H1 (cell line): ENCODE results near the gene APPL2. TPM values are rescaled to one million over a fixed set of nuclear protein-coding genes. Genes with fewer than 3 reads are reported as not detected.

Experiments used
- CTCF ChIA-PET: fragments of 300-600 bp; sonication (Branson Sonifier 250); formaldehyde crosslinking; loops from one replicate; lab custom pipeline; 2021; ENCODE audit not compliant: partially characterized antibody; lab: Charles Lee
- POLR2A ChIA-PET: fragments of 300-600 bp; sonication (Branson Sonifier 250); formaldehyde crosslinking; loops from one replicate; lab custom pipeline; 2021; ENCODE audit warnings: inconsistent platforms; ENCODE audit not compliant: partially characterized antibody; lab: Charles Lee
- DNase-seq, 2 experiments: peaks; one replicate each; pipeline versions ENCODE4 v3.0.0 to v3.0.0-alpha.2; 2010 to 2022; ENCODE audit warnings: low spot score in 2 of 2, low read depth in 1 of 2, mixed read lengths in 1 of 2
- FAIRE-seq: peaks from 2 replicates; lab custom pipeline; 2011; peaks lifted over from hg19 to GRCh38; lab: Jason Lieb, UNC
- H2AFZ ChIP-seq: 2 replicates; pipeline ENCODE4 v1.8.1; 2012; ENCODE audit warnings: low read length, inconsistent platforms
- H2AK5ac ChIP-seq: 2 replicates; pipeline ENCODE4 v1.6.1; 2013; ENCODE audit warnings: low read depth, low read length
- H2BK120ac ChIP-seq: replicated peaks from 2 replicates; pipeline ENCODE3; 2013; ENCODE audit warnings: low read depth, low read length, inconsistent platforms
- H2BK12ac ChIP-seq: 2 replicates; pipeline ENCODE4 v1.6.1; 2013; ENCODE audit warnings: low read depth, low read length
- H2BK15ac ChIP-seq: 2 replicates; pipeline ENCODE4 v1.6.1; 2013; ENCODE audit warnings: low read length
- H2BK20ac ChIP-seq: 2 replicates; pipeline ENCODE4 v1.6.1; 2013; ENCODE audit warnings: low read length
- H2BK5ac ChIP-seq: 2 replicates; pipeline ENCODE4 v1.6.1; 2013; ENCODE audit warnings: low read depth, low read length
- H3K14ac ChIP-seq: 2 replicates; pipeline ENCODE4 v1.6.1; 2013; ENCODE audit warnings: inconsistent platforms; ENCODE audit not compliant: insufficient read length
- H3K18ac ChIP-seq: 2 replicates; pipeline ENCODE4 v1.6.1; 2013; ENCODE audit warnings: low read length; ENCODE audit errors: extremely low read depth
- H3K23ac ChIP-seq: 2 replicates; pipeline ENCODE4 v1.6.1; 2013; ENCODE audit warnings: inconsistent platforms; ENCODE audit not compliant: insufficient read length
- H3K23me2 ChIP-seq: 2 replicates; pipeline ENCODE4 v1.6.1; 2013; ENCODE audit warnings: low read depth, low read length
- H3K27ac ChIP-seq: 2 replicates; pipeline ENCODE4 v1.6.1; 2011; ENCODE audit warnings: low read depth, low read length, inconsistent platforms
- H3K27me3 ChIP-seq, 4 experiments: replicated peaks in 1 of 4; 1 replicate in 1 of 4; 2 replicates in 3 of 4; pipeline versions ENCODE4 v1.6.1 to v1.8.1; 2011 to 2013; ENCODE audit warnings: low read length in 3 of 4, mild to moderate bottlenecking in 3 of 4, inconsistent platforms in 2 of 4, mixed read lengths in 2 of 4, moderate library complexity in 1 of 4; ENCODE audit not compliant: control insufficient read depth in 3 of 4, insufficient read depth in 3 of 4; ENCODE audit errors: extremely low read depth in 1 of 4
- H3K36me3 ChIP-seq, 4 experiments: 2 replicates each; pipeline versions ENCODE4 v1.6.1 to v1.8.1; 2011 to 2013; ENCODE audit warnings: mild to moderate bottlenecking in 4 of 4, low read length in 3 of 4, moderate library complexity in 2 of 4, control low read depth in 1 of 4, inconsistent platforms in 1 of 4; ENCODE audit not compliant: insufficient read depth in 4 of 4, control insufficient read depth in 2 of 4
- H3K4ac ChIP-seq: replicated peaks from 2 replicates; pipeline ENCODE3; 2013; ENCODE audit warnings: low read length, low read depth, mixed read lengths, inconsistent platforms; ENCODE audit not compliant: insufficient read length
- H3K4me1 ChIP-seq, 4 experiments: replicated peaks in 1 of 4; 1 replicate in 1 of 4; 2 replicates in 3 of 4; pipeline versions ENCODE4 v1.6.1 to v1.8.1; 2011 to 2013; ENCODE audit warnings: low read length in 3 of 4, inconsistent platforms in 2 of 4, mixed read lengths in 1 of 4; ENCODE audit not compliant: insufficient read depth in 4 of 4, control insufficient read depth in 3 of 4
- H3K4me2 ChIP-seq, 2 experiments: 2 replicates each; pipeline versions ENCODE4 v1.6.1 to v1.8.1; 2011 to 2013; ENCODE audit warnings: low read depth in 2 of 2, low read length in 2 of 2, control low read depth in 1 of 2, inconsistent platforms in 1 of 2, mild to moderate bottlenecking in 1 of 2; ENCODE audit not compliant: insufficient read depth in 1 of 2
- H3K4me3 ChIP-seq, 4 experiments: fragments of 200-600, 300-600 bp in 1 of 4; sonication (generic), shearing (Covaris generic), sonication (Bioruptor Twin) in 1 of 4; 2 replicates each; pipeline versions ENCODE4 v1.5.1 to v1.8.1; 2011 to 2016; ENCODE audit warnings: low read length in 4 of 4, low read depth in 3 of 4, control low read depth in 2 of 4, inconsistent platforms in 2 of 4, mild to moderate bottlenecking in 2 of 4, mixed read lengths in 1 of 4, moderate library complexity in 1 of 4; ENCODE audit not compliant: insufficient read depth in 2 of 4; ENCODE audit errors: extremely low read depth in 1 of 4
- H3K56ac ChIP-seq: replicated peaks from 2 replicates; pipeline ENCODE3; 2013; ENCODE audit warnings: low read depth, mild to moderate bottlenecking, mixed read lengths, low read length, inconsistent platforms; ENCODE audit not compliant: insufficient read length
- H3K79me1 ChIP-seq: 2 replicates; pipeline ENCODE4 v1.6.1; 2013; ENCODE audit warnings: low read depth, low read length, control low read depth
- H3K79me2 ChIP-seq, 2 experiments: 2 replicates each; pipeline versions ENCODE4 v1.6.1 to v1.8.1; 2012 to 2013; ENCODE audit warnings: low read length in 2 of 2, mild to moderate bottlenecking in 2 of 2, inconsistent platforms in 1 of 2; ENCODE audit not compliant: insufficient read depth in 2 of 2, control insufficient read depth in 1 of 2
- H3K9ac ChIP-seq, 4 experiments: replicated peaks in 1 of 4; 1 replicate in 1 of 4; 2 replicates in 3 of 4; pipeline versions ENCODE4 v1.6.1 to v1.8.1; 2011 to 2013; ENCODE audit warnings: low read depth in 3 of 4, low read length in 3 of 4, control low read depth in 2 of 4, mild to moderate bottlenecking in 2 of 4, moderate library complexity in 2 of 4, inconsistent platforms in 1 of 4; ENCODE audit errors: extremely low read depth in 1 of 4
- H3K9me3 ChIP-seq, 2 experiments: 2 replicates each; pipeline versions ENCODE4 v1.6.1 to v1.8.1; 2012 to 2013; ENCODE audit warnings: mild to moderate bottlenecking in 2 of 2, moderate library complexity in 2 of 2, control low read depth in 1 of 2, inconsistent platforms in 1 of 2, low read depth in 1 of 2, low read length in 1 of 2, mixed read lengths in 1 of 2; ENCODE audit not compliant: insufficient read depth in 2 of 2
- H4K20me1 ChIP-seq, 2 experiments: replicated peaks in 1 of 2; 2 replicates each; pipeline versions ENCODE3 to v1.8.1; 2011 to 2013; ENCODE audit warnings: inconsistent platforms in 2 of 2, low read length in 2 of 2, mild to moderate bottlenecking in 1 of 2; ENCODE audit not compliant: insufficient read depth in 2 of 2, control insufficient read depth in 1 of 2
- H4K5ac ChIP-seq: 2 replicates; pipeline ENCODE4 v1.6.1; 2013; ENCODE audit warnings: low read length, low read depth, mixed read lengths, inconsistent platforms; ENCODE audit not compliant: insufficient read length
- H4K8ac ChIP-seq: 2 replicates; pipeline ENCODE4 v1.8.0; 2013; ENCODE audit warnings: mild to moderate bottlenecking, moderate library complexity, low read length, inconsistent platforms; ENCODE audit not compliant: insufficient read depth; ENCODE audit errors: extremely low read depth
- H4K91ac ChIP-seq: replicated peaks from 2 replicates; pipeline ENCODE3; 2013; ENCODE audit warnings: low read length, mixed read lengths, inconsistent platforms; ENCODE audit not compliant: insufficient read length
- CTCF ChIP-seq, 3 experiments: IDR thresholded peaks; 1 replicate in 2 of 3; 2 replicates in 1 of 3; pipeline versions ENCODE4 v1.5.1 to v1.6.1; 2011; ENCODE audit warnings: low read length in 3 of 3, mild to moderate bottlenecking in 3 of 3, inconsistent platforms in 2 of 3, low read depth in 1 of 3, moderate library complexity in 1 of 3; ENCODE audit not compliant: insufficient read depth in 1 of 3; ENCODE audit errors: control extremely low read depth in 1 of 3
- MAX ChIP-seq: IDR thresholded peaks from 2 replicates; pipeline ENCODE4 v1.6.1; 2012; ENCODE audit warnings: inconsistent platforms
- RAD21 ChIP-seq, 2 experiments: IDR thresholded peaks in 1 of 2; conservative IDR thresholded peaks in 1 of 2; 2 replicates each; pipeline ENCODE4 v1.6.1; 2011; ENCODE audit warnings: low read depth in 2 of 2, low read length in 2 of 2, improper control_type of control experiment in 1 of 2, inconsistent platforms in 1 of 2, mild to moderate bottlenecking in 1 of 2, moderate library complexity in 1 of 2
- WGBS, 2 experiments: shearing (Covaris generic) in 1 of 2; methylation state at CpG; one replicate each; pipeline versions ENCODE4 v1.1.6 to v1.1.7; 2013 to 2015; ENCODE audit warnings: low lambda C conversion rate in 2 of 2, mixed read lengths in 2 of 2, inconsistent platforms in 1 of 2, low coverage in 1 of 2, missing lambda C conversion rate in 1 of 2; ENCODE audit not compliant: insufficient replicate concordance in 2 of 2, insufficient coverage in 1 of 2, insufficient read length in 1 of 2; ENCODE audit errors: extremely low coverage in 1 of 2, missing lambda C conversion rate in 1 of 2; 5-methylcytosine and 5-hydroxymethylcytosine counted together
- polyA plus RNA-seq, 7 experiments: library from polyadenylated mRNA; depleted of rRNA in 3 of 7; stranded (reverse) in 5 of 7; unstranded in 2 of 7; fragments of >200 nt in 5 of 7; fragments of 200-250 nt in 2 of 7; gene quantifications; 1 replicate in 5 of 7; 2 replicates in 1 of 7; 4 replicates in 1 of 7; pipeline versions ENCODE4 v1.2.1 to v1.2.3, GENCODE V29; 2011 to 2013; ENCODE audit warnings: missing spikeins in 2 of 7, mixed read lengths in 2 of 7
- total RNA-seq: library from RNA; stranded (reverse); fragmentation: NEBNext Ultra II Directional; extraction: Animal tissue kit (Norgen Biotek cat#: 25700); gene quantifications from 2 replicates; pipeline ENCODE4 v1.2.1, GENCODE V29; 2021

APPL2 gene
- total and polyA plus RNA-seq, 2 of the 8 experiments (the other 6 are each of a cell fraction or from before 2014, with no cell fraction given) = 8.9 to 22.9 TPM

- H2AFZ ChIP-seq = no peak overlapping the region
- no peaks in the 10 kb centered on the region for H3K9me3 ChIP-seq
- H2BK120ac ChIP-seq = no peak overlapping the region
- H3K4ac ChIP-seq = no peak overlapping the region
- H3K23me2 ChIP-seq = no peaks in the 10 kb centered on the region
- DNase-seq = peak in 1 of 2 experiments; percentile 56
- H2BK15ac ChIP-seq = no peak overlapping the region
- 70% methylated on average over 6 of the region's 6 CpGs; no CpG with 5 or more reads in 1 of the 2 experiments for WGBS, 2 experiments
- no peak overlapping the region for H3K9ac ChIP-seq
- H2AK5ac ChIP-seq = no peak overlapping the region
- no peak overlapping the region for H2BK5ac ChIP-seq
- no peak overlapping the region for H2BK20ac ChIP-seq
- no peak overlapping the region for H3K56ac ChIP-seq
- H3K79me2 ChIP-seq = no peaks in the 10 kb centered on the region
- peak; percentile 63 to 74 for TF ChIP-seq RAD21 (IDR thresholded peaks at IDR 0.05 in 1 of 2, conservative IDR thresholded peaks at IDR 0.05 in 1 of 2; ENCODE audit: low read depth in 2 of 2, low read length in 2 of 2)
- peak; percentile 57 to 94 (median 81) for TF ChIP-seq CTCF (IDR thresholded peaks at IDR 0.05; ENCODE audit: control extremely low read depth in 1 of 3, insufficient read depth in 1 of 3, low read depth in 1 of 3, low read length in 3 of 3)
- no peak for TF ChIP-seq MAX
- TF ChIP-seq, all 59 proteins: peak for 2
- no peak overlapping the region for H3K14ac ChIP-seq
- H3K79me1 ChIP-seq = no peaks in the 10 kb centered on the region
- H4K5ac ChIP-seq = no peak overlapping the region
- H3K4me1 ChIP-seq = no peaks in the 10 kb centered on the region; a peak in 1 of 7 replicates
- H3K18ac ChIP-seq = no peak overlapping the region
- H3K23ac ChIP-seq = no peak overlapping the region
- H4K91ac ChIP-seq = no peak overlapping the region
- H2BK12ac ChIP-seq = no peak overlapping the region
- no peaks in the 10 kb centered on the region for H3K27me3 ChIP-seq
- no peaks in the 10 kb centered on the region for H4K20me1 ChIP-seq
- CTCF ChIA-PET = interaction anchor here (0.7 to 1.3 kb wide), 6 partner anchors 16 to 105 kb away, joined by 3 to 4 read pairs (median 3); no protein-coding TSS in a partner anchor
- H4K8ac ChIP-seq = no peak overlapping the region
- H3K36me3 ChIP-seq = no peaks in the 10 kb centered on the region
- no peak overlapping the region for H3K4me2 ChIP-seq
- H3K27ac ChIP-seq = no peak overlapping the region
- H3K4me3 ChIP-seq = no peak overlapping the region
- POLR2A ChIA-PET = no interaction called here
- peak; percentile 45 for FAIRE-seq
Observed at GRCh38 chr12:105279460-105280056, 43.6 kb upstream of the APPL2 start.
